Measurements from ENCODE around the gene VPS9D1. TPM values are rescaled to one million over a fixed set of nuclear protein-coding genes. Genes with fewer than 3 reads are reported as not detected.

The VPS9D1 gene
- total and polyA plus RNA-seq, 2 of the 4 experiments (the other 2 are of a cell fraction): 1.8 to 20.3 TPM

DNA sequence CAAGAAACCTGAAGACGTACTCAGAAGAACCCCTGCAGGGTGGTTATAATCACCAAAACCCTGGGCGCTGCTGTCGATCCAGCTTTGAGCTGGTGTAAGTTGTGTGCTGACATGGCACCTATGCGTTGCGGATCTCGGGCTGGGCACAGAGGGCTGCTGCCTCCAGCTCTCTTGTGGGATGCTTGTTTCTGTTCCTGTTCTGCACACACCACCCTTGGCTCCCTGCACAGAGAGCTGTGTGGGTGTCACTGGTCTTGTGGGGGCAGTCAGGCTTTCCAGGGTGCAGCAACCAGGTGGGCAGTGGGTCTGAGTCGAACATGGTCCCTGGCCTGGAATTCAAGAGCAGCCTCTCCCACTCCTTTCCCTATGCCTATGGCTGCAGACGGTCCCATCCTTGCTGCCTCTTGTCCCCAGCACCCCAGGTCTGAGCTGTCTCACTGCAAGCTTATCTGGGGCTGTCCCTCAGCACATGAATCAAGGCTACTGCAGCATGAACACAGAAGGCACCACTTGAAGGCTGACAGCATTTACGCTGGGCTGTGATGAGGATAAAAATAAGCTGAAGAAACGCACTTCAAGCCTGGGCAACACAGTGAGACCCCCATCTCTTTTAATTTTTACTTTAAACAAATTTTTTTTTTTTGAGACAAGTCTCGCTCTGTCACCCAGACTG is 20.8 kb upstream of the VPS9D1 start:
- Histone ChIP-seq H3K4me3 (ENCODE audit: insufficient read depth, low read depth, low read length) (no peak overlapping the region), H3K14ac (replicated peaks; ENCODE audit: low read depth, low read length) (no peak overlapping the region), H2AK9ac (replicated peaks; ENCODE audit: low read depth, low read length, poor library complexity) (no peak overlapping the region), H2BK120ac (ENCODE audit: low read depth, low read length) (no peak overlapping the region), H3K18ac (ENCODE audit: low read depth, low read length) (no peak overlapping the region), H3K27me3 (ENCODE audit: control insufficient read depth, insufficient read depth, low read length) (no peaks in the 10 kb centered on the region), H4K91ac (ENCODE audit: insufficient read depth, low read depth, low read length) (no peak overlapping the region), H4K20me1 (ENCODE audit: insufficient read depth, low read length) (0 out of 2 replicates have a peak, but pooled peaks cover 4% of the 10 kb centered on the region), H3K4me1 (ENCODE audit: control insufficient read depth, insufficient read depth, low read length) (no peaks in the 10 kb centered on the region), H2BK20ac (ENCODE audit: low read depth, low read length) (no peak overlapping the region), H2BK15ac (ENCODE audit: low read depth, low read length) (no peak overlapping the region), H3K23ac (ENCODE audit: low read depth, low read length) (no peak overlapping the region), H3K36me3 (ENCODE audit: control insufficient read depth, insufficient read depth, low read length) (peaks cover 52% of the 10 kb centered on the region), H3K9me3 (ENCODE audit: control insufficient read depth, insufficient read depth, low read length) (no peaks in the 10 kb centered on the region), H3K9ac (ENCODE audit: low read depth, low read length) (no peak overlapping the region), H2AFZ (replicated peaks; ENCODE audit: low read length, poor library complexity) (no peak overlapping the region), H4K8ac (ENCODE audit: low read depth in 2 of 2, low read length in 2 of 2) (no peak overlapping the region), H3K27ac (ENCODE audit: insufficient read depth, low read length) (no peak overlapping the region), H2BK5ac (ENCODE audit: low read depth, low read length, poor library complexity, severe bottlenecking) (no peak overlapping the region), H4K5ac (ENCODE audit: low read depth, low read length) (no peak overlapping the region), H3K4me2 (ENCODE audit: low read depth, low read length) (no peak overlapping the region), H3K56ac (ENCODE audit: extremely low read depth, insufficient read depth, low read length) (no peak overlapping the region), H3K79me1 (ENCODE audit: low read depth in 1 of 2, low read length in 2 of 2) (peaks cover 0 to 5% of the 10 kb centered on the region in 2 experiments; a peak in 2 of 4 replicates), H2AK5ac (ENCODE audit: low read depth, low read length) (no peak overlapping the region), H3K4ac (ENCODE audit: low read depth, low read length) (no peak overlapping the region), H3K9me1 (ENCODE audit: insufficient read depth, low read length) (no peaks in the 10 kb centered on the region)
- TF ChIP-seq CHD1 (IDR thresholded peaks at IDR 0.05; ENCODE audit: low read depth, low read length): no peak
- TF ChIP-seq, protein P1, sequence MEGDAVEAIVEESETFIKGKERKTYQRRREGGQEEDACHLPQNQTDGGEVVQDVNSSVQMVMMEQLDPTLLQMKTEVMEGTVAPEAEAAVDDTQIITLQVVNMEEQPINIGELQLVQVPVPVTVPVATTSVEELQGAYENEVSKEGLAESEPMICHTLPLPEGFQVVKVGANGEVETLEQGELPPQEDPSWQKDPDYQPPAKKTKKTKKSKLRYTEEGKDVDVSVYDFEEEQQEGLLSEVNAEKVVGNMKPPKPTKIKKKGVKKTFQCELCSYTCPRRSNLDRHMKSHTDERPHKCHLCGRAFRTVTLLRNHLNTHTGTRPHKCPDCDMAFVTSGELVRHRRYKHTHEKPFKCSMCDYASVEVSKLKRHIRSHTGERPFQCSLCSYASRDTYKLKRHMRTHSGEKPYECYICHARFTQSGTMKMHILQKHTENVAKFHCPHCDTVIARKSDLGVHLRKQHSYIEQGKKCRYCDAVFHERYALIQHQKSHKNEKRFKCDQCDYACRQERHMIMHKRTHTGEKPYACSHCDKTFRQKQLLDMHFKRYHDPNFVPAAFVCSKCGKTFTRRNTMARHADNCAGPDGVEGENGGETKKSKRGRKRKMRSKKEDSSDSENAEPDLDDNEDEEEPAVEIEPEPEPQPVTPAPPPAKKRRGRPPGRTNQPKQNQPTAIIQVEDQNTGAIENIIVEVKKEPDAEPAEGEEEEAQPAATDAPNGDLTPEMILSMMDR (conservative IDR thresholded peaks at IDR 0.05; ENCODE audit: low read depth, low read length): no peak
- TF ChIP-seq NFE2L2 (IDR thresholded peaks at IDR 0.05; ENCODE audit: low read depth, low read length): no peak
- no peak for TF ChIP-seq CEBPB (IDR thresholded peaks at IDR 0.05; ENCODE audit: low read depth, low read length)
- TF ChIP-seq MAZ (IDR thresholded peaks at IDR 0.05; ENCODE audit: borderline replicate concordance, low read depth, low read length): no peak
- no peak for TF ChIP-seq RFX5 (IDR thresholded peaks at IDR 0.05; ENCODE audit: low read depth, low read length)
- no peak for TF ChIP-seq MAFK (IDR thresholded peaks at IDR 0.05; ENCODE audit: low read depth, low read length)
- TF ChIP-seq RAD21 (IDR thresholded peaks at IDR 0.05; ENCODE audit: low read length): no peak
- TF ChIP-seq, protein P2, sequence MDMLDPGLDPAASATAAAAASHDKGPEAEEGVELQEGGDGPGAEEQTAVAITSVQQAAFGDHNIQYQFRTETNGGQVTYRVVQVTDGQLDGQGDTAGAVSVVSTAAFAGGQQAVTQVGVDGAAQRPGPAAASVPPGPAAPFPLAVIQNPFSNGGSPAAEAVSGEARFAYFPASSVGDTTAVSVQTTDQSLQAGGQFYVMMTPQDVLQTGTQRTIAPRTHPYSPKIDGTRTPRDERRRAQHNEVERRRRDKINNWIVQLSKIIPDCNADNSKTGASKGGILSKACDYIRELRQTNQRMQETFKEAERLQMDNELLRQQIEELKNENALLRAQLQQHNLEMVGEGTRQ (IDR thresholded peaks at IDR 0.05; ENCODE audit: low read depth, low read length): no peak
- TF ChIP-seq SMC3 (IDR thresholded peaks at IDR 0.05; ENCODE audit: low read depth, low read length): no peak
- no peak for TF ChIP-seq POLR2A (IDR thresholded peaks at IDR 0.05; ENCODE audit: low read depth, low read length)
- TF ChIP-seq, protein P3, sequence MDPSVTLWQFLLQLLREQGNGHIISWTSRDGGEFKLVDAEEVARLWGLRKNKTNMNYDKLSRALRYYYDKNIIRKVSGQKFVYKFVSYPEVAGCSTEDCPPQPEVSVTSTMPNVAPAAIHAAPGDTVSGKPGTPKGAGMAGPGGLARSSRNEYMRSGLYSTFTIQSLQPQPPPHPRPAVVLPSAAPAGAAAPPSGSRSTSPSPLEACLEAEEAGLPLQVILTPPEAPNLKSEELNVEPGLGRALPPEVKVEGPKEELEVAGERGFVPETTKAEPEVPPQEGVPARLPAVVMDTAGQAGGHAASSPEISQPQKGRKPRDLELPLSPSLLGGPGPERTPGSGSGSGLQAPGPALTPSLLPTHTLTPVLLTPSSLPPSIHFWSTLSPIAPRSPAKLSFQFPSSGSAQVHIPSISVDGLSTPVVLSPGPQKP (IDR thresholded peaks at IDR 0.05; ENCODE audit: borderline replicate concordance, low read depth, low read length): no peak
- TF ChIP-seq FOS (IDR thresholded peaks at IDR 0.05; ENCODE audit: low read depth, low read length): no peak
- no peak for TF ChIP-seq MXI1 (IDR thresholded peaks at IDR 0.05; ENCODE audit: borderline replicate concordance, low read depth, low read length)
- POLR2A ChIA-PET (ENCODE audit: unreplicated experiment): no interaction called here
- intact Hi-C loops (cut with micrococcal nuclease) (no loop called here), in situ Hi-C loops (cut with MboI; ENCODE audit: low sequenced_read_pairs) (no loop called here), dilution Hi-C loops (cut with HindIII; ENCODE audit: low sequenced_read_pairs, unreplicated experiment) (no loop called here)
- ATAC-seq (ENCODE audit: low read depth) (no peak), DNase-seq (no peak)
- CTCF ChIA-PET: no interaction called here
- BruUV-seq (replicated peaks): no TSS peak
- 84% methylated on average over 5 of the region's 11 CpGs; no CpG with 5 or more reads in 1 of the 2 experiments for WGBS, 2 experiments (ENCODE audit: extremely low coverage in 2 of 2, insufficient read length in 1 of 2)

All from IMR-90 (cell line).